GM21529 (cell line): ENCODE data around the gene TMEM218.
"Not testable (repeated sequence)": the region's sequence is repeated elsewhere in the genome, so short reads cannot be mapped to it uniquely, and the experiment has no call there.

Experiments used
- ATAC-seq: cut with Tn5 transposase; IDR thresholded peaks from one replicate; pipeline ENCODE4 v1.9.1; 2021; ENCODE audit not compliant: unreplicated experiment

The TMEM218 gene

GRCh38 chr11:125091247-125091876, 20.1 kb downstream of the TMEM218 start:
- peak; percentile 62 for ATAC-seq

GRCh38 chr11:125090816-125091215, 20.6 kb downstream of the TMEM218 start:
- ATAC-seq, result no peak

- not testable (repeated sequence) for ATAC-seq
These were observed 21.3 kb downstream of the TMEM218 start for GRCh38 chr11:125090151-125090550.

- not testable (repeated sequence) for ATAC-seq
These were observed 21.9 kb downstream of the TMEM218 start for GRCh38 chr11:125089481-125089880.

- ATAC-seq, result no peak
These were observed 22.6 kb downstream of the TMEM218 start for GRCh38 chr11:125088576-125089455.

- no peak for ATAC-seq
These were observed 23.3 kb downstream of the TMEM218 start for GRCh38 chr11:125088123-125088522.

GRCh38 chr11:125086633-125087296, 24.7 kb downstream of the TMEM218 start:
- no peak for ATAC-seq

GRCh38 chr11:125085301-125086081, 25.9 kb downstream of the TMEM218 start:
- ATAC-seq, result no peak

GRCh38 chr11:125084761-125085231, 26.6 kb downstream of the TMEM218 start:
- no peak for ATAC-seq

- no peak for ATAC-seq
These were observed 27.4 kb downstream of the TMEM218 start for GRCh38 chr11:125084057-125084416.

- ATAC-seq, result no peak
These were observed 27.9 kb downstream of the TMEM218 start for GRCh38 chr11:125083312-125084056.

- ATAC-seq, result no peak
These were observed 28.7 kb downstream of the TMEM218 start for GRCh38 chr11:125082611-125083311.

- no peak for ATAC-seq
These were observed 29.4 kb downstream of the TMEM218 start for GRCh38 chr11:125082040-125082439.

GRCh38 chr11:125081098-125081798, 30.2 kb downstream of the TMEM218 start:
- no peak for ATAC-seq

- ATAC-seq, result no peak
These were observed 30.9 kb downstream of the TMEM218 start for GRCh38 chr11:125080531-125080911.

- ATAC-seq, result no peak
These were observed 31.4 kb downstream of the TMEM218 start for GRCh38 chr11:125079878-125080530.

- ATAC-seq, result no peak
These were observed 32.1 kb downstream of the TMEM218 start for GRCh38 chr11:125079151-125079877.
